Activated effector memory CD4-positive, alpha-beta T cell treated with Interleukin-2 at 50 U/mL for 16 hours (primary cell): ENCODE data around the gene AMOTL2.

Source experiments
- DNase-seq: peaks from one replicate; pipeline ENCODE4 v3.0.0-alpha.2; 2020

AMOTL2 gene

DNA sequence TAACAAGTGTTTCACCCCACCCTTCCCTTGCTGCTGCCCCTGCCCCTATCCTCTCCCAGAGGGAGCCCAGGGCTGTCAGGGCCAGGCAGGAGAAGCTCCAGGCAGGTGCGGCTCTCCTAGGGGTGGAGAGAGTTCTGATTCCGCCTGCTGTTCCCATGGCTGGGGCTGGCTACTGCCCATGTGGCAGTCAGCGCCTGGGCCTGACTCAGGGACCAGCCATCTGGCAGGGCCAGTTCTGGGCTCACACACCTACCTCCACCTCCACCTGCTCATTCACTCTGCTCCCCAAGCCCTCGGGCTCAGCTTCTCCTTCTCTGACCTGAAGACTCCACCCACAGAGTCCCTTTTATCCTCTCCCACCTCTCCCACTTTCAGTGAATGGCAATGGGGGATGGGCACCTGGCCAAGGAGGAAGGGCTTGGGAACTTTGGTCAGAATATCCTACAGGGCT is 23.4 kb downstream of the AMOTL2 start:
- DNase-seq: no peak

DNA sequence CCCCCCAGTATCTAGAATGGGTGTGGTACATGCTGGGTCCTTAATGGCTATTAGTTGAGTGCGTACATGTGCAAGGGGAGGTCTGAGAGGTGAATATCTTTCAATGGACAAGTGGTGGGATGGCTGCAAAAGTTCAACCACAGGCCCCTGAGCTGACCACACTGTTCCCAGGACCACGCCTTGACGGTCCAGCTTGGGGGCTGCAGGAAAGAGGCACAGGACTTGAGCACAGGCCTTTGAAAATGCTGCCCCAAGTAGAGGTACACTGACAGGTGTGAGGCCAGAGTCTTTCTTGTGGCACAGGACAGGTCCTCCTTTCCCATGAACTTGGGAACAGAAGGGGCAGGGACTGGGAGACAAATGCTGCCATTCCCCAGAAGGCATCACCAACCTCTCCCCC is 24.0 kb downstream of the AMOTL2 start:
- no peak for DNase-seq

DNA sequence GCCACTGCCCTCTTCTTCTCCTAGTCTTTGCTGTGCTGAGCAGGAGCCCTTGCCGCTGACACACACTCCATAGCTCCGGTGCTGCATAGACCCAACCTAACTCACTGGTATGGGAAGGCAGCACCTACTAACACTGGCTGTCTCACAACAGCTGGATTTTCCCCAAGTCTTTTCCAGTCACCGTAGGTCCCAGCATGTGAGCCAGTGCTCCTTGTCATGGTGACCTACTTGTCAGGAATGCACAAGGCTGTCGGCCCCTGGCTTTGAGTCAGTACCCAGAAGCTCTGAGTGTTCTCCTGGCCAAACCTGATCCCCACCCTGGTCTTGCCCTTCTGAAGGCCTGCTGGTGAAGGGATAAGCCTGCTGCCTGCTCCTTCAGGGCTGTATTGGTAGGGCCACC is 25.7 kb downstream of the AMOTL2 start:
- DNase-seq: no peak

DNA sequence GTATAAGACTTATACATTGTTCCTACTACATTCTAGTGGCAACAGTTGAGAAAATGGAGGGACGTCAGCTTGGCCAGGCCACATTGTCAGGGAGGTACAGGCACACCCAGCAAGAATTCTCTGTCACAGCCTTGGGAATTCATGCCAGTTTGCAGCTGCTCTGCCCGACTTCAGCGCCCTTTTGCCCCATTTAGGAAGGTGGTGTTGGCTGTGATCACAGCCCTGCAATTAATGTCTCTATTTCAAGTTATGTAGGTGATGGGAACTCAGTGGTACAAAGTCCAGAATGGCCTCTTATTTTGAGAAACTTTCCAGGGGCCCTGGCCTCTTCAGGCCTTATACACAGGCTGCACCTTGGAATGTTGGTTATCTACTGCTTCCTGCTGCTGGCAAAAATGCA is 26.7 kb downstream of the AMOTL2 start:
- no peak for DNase-seq

DNA sequence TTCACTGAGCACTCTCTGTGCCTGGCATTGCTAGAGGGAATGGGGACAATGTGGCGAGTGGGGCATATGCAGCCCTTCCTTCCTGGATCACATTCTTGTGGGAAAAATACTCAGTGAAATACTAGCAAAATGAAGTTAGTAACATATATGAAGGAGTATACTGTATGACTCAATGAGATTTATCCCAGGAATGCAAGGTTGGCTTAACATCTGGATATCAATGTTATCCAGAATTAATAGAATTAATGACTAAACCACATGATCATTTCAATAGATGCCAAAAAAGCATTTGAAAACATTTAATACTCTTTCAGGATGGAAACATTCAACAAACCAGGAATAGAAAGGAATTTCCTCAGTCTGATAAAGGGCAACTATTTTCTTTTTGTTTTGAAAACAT is 27.5 kb downstream of the AMOTL2 start:
- no peak for DNase-seq

DNA sequence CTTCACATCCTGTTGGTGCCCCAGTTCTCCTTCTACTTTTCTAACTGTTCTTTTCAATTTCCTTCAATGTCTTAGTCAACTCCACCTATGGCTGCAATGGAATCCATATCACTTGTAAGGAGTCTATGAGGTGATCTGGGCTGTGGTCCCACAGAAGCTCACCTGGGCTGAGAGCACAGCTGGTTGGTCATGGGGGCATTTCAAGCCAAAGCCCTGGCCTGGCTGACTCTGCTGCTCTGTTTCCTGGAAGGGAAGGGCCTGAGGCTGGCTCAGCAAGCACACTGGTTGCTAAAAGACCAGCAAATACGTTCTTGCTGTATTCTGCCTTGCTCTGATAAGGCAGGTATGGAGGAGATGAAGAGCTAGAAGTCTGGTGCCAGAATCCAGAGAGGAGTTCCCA is 29.0 kb downstream of the AMOTL2 start:
- no peak for DNase-seq

DNA sequence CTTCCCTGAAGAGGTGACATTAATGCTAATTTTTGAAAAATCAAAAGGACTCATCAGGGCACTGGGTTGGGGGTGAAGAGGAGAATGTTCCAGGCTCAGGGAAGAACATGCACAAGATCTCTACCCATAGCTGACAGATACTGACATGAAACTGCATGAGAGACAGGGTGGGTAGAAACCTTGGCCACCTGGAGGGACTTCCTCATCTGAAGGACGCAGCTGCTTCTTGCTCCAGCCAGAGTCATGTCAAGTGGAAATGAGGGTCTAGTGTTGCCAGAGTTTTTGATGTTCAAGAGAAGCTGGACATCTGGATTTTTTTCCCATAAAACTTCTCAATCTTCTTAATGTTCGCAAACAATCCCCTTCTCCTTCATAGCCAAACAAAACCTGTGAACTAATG is 29.7 kb downstream of the AMOTL2 start:
- no peak for DNase-seq

DNA sequence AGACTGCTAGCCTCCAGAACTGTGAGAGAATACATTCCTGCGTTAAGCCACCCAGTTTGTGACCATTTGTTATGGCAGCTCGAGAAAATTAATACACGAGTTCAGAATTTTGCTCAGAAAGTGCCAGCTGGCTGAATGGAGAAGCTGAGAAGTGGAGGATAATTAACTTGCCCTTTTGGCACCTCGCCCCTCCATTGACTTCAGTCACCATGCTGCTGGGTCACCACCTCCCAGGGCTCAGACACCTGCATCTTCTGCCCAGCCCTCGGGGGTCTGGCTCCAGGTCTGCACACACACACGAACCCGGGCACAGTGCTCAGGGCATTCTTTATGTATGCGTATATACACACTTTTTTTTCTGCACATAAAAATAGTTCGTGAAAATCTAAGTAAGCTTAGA is 32.0 kb downstream of the AMOTL2 start:
- no peak for DNase-seq

DNA sequence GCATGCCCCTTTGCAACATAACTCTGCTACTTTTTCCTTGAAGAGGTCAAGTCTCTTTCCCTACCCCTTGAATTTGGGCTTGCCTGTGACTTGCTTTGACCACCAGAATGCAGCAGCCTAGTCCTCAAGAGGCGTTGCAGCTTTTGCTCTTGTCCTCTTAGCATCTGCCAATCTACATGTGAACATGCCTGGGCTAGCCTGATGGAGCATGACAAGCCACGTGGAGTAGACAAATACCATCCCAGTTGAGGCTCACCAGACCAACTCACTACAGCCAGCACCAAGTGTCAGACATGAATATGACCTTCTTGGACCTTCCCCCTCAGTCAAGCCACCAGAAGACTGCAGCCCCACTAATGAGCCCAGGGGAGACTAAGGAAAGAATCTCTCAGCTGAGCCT is 32.9 kb downstream of the AMOTL2 start:
- DNase-seq: no peak

DNA sequence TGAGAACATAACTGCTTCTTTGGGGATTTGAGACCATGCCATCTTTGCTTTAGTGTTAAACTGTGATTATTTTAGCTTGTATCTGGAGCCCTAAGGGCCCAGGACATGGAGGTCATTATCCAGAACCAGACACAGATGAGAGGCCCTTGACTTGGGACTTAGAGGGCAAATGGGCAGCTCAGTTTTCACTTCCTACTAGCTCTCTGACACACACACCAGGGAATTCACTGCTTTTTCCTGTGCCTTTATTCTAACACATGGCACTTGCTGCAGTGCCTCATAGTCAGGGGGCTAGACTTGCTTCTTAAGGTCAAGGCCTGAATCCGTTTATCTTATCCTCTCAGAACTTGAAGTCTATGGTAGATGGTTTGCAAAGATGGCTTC is 33.3 kb downstream of the AMOTL2 start:
- DNase-seq: no peak

DNA sequence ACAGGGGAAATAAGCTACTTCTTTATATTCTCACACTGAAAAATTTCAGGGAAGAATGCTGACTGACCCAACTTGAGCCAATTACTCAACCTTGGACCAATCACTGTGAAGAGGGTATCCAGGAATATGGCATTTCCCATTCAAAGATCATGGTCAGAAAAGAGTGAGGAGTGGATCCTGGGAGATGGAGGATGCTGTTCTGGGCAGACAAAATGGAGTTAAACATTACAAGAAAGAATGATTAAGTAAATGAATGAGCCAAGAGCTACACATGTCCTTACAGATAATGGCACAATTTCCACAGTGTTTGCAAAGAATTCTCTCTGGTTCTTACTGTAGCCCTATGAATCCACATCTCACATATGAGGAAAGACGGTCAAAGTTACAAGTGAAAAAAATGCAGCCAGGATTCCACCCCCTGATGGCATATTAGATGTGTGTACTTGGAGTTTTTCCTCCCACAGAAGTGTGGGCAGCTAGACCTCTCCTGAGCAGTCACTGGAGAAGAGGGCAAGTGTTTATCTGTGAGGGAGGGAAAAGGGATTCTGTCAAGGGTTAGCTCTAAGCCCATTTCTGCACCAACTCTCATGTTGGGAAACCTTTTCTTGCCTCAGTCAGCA is 33.8 kb downstream of the AMOTL2 start:
- no peak for DNase-seq

DNA sequence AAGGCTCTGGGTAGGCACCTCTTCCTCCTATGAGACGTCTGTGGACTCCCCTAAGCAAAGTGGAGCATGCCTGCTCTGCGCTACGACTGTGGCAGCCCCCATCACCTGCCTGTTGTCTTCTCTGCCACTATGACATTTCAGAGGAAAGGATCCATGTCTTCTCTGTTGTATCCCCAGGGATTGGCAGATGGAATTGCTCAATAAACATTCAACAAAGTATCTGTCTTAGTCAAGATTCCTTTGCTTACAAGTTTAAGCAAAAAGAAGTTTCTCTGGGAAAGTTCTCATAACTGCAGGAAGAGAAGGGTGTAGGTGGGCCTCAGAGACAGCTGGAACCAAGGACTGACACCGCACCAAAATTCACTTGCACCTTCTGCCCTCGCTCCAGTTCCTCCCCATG is 34.3 kb downstream of the AMOTL2 start:
- DNase-seq: no peak

DNA sequence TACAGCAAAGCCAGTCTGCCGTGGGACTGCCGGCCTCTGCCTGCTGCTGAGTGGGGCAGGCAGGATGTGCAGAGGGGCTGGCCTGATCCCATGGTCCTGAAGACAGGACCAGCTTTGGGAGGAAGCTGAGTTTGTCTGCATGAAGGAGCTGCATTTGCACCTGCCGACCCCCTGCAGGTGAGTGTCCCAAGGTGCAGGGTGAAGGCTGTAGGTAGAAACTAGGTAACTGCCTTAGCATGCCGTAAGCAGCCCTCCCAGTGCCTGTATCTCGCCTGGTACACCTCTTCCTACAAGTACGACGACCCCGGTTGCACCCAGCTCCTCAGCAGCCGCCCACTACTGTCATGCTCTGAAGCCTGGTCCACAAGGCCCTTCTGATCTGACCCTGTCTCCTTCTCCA is 34.9 kb downstream of the AMOTL2 start:
- no peak for DNase-seq

DNA sequence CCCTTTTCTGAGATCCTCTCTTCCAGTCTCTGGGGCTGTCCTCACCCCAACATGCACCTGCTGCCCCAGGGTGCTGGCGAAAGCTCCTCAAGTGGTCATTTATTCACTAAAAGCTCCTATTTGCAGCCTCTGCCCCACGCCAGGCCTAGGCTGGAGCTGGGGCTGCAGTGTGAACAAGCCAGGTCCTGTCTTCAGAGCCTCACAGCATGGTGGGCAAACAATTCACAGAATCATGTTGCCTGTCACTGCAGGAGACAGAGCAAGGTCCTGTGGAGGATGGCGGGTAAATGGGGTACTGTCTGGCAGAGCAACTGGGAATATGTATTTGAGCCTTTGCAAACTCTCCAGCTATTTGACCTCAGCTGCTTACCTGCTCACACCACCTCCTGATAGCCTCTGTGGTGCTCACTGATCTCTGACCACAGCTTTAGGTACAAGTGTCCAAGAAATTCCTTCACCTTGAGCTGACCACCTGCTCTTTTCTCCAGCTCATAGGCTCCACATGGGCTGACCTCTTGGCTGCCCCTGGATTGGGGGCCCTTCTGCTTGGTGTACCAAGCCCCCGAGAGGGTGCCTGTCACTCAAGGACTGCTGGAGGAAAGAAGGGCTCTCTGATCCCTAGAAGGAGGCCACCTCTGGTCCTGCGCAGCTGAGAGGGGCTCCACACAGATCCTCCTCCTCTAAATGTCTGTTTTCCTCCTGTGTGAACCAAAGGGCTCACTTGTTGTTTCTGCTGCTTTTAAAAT is 35.6 kb downstream of the AMOTL2 start:
- DNase-seq: no peak

DNA sequence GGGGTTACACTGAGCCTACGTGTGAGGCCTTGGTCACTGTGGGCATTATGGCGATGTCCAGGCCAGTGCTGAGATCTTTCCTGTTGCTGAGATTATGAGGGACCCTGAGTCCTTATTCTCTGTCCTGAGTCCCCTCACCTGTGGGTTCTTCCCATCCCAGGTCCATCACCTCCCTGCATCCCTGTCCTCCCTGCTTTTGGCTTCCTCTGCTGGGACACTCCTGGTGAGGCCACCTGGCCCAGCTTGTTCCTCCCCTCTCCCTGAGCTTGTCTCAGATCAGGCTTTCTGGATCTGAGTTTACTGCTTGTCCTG is 36.1 kb downstream of the AMOTL2 start:
- no peak for DNase-seq

DNA sequence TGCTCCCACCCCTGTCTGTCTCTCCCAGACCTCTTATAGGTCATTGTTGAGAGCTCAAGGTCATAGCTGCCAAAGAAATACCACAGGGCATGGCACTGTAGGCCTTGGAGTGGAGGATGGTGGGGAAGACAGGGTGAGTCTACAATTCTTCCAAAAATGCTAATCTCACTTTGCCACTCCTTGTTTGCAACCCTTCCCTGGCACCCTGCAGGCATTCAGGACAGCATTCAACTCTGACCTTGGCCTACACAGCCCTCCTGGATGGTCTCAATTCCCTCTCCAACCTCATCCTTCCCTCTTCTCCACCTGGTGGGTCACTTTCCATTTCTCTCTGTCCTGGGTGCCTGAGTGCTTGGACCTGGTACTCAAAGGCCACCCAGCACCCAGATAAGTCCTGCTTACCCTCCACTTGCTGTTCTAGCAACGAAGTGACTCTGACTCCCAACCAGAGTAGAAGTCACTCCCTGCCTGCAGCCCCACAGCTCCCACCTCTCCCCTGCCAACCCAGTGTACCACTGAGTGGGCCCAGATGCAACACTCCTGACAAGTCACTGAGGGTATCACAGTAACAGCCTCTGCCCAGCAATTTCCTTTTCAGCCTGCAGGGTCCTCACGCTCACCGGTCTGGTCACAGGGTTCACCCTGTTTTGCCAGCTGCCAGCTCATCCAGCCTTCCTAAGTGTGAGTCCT is 36.6 kb downstream of the AMOTL2 start:
- no peak for DNase-seq

DNA sequence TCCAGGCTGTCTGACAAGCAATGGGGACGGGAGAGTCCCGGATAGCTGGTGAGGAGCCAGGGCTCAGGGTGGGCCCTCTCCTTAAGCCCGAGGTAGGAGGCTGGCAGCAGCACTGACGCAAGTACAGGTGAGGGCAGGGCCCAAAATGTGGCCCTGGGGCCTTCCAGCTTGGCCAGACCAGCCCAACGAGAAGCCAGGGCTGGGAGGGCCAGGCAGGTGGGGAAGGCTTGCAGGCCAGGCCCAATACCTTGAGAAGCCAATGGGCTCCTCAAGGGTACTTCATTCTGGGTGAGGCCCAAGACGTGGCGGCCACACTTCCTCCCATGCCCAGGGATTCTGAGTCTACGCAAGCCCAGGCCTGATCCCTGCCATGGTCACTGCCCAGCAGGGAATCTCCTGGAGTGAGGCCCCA is 37.2 kb downstream of the AMOTL2 start:
- DNase-seq: no peak

DNA sequence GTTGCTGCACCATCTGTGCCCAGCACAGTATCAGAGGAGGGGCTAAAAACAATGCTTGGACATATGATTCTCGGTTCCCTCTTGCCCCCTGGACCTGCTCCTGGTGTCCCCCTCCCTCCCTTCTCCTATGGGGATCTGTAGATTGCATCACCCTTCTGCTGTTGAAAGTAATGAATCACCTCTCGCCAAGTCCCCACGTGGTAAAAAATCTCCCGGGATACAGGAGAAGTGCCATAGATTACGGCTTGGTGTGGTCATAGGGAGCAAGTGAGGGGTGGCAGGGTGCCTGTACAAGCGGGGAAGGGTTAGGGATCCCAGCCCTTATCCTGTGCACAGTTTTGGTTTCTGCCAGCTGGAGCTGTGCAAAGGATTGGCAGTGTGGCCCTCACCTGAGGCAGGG is 37.7 kb downstream of the AMOTL2 start:
- no peak for DNase-seq

DNA sequence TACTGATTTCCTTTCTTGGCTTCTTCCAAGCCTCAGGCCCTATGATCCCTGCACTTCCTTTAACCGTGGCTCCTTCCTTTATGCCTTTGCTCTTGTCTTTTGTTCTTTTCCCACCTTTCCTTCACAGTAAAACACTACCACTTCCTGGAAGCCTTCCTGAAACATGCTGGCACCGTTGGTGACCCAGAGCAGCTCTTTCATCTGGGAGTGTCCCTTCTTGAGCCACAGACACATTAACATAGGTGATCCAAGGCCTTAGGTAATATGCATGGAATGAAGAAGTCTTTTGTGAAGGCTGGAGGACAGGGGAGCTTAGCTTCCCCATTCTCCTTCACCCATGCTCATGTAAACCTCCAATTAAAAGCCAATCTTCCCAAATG is 39.4 kb downstream of the AMOTL2 start:
- DNase-seq: no peak

DNA sequence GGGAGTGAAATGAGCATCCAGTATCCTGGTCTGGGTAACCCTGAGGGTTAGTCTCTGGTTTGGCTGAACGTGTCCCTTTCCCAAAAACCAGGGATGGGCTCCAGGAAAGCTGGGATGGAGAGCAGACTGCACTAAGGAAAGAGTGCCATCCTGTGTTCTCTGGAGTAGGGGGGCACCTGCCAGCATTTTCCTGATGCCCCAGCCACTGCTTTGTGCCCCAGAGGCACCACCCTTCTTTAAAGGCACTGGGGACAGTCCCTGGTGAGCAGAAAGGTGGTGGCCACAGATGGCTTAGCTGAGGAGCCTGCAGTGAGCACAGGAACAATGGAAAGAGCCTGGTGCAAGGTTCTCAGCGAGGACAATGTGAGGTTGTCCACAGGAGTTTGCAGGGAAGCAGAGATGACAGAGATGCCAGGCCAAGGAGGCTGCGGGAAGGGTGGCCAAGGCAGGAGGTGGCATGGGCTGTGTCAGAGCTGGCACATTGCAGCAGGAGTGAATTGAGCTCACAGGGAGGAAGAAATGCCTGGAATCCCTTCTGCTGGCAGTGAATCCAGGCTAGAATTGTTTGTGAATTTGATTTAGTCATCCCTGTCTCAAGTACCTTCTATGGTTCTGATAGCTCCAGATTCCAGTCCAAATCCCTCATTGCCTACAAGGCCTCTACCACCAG is 39.9 kb downstream of the AMOTL2 start:
- DNase-seq: no peak

DNA sequence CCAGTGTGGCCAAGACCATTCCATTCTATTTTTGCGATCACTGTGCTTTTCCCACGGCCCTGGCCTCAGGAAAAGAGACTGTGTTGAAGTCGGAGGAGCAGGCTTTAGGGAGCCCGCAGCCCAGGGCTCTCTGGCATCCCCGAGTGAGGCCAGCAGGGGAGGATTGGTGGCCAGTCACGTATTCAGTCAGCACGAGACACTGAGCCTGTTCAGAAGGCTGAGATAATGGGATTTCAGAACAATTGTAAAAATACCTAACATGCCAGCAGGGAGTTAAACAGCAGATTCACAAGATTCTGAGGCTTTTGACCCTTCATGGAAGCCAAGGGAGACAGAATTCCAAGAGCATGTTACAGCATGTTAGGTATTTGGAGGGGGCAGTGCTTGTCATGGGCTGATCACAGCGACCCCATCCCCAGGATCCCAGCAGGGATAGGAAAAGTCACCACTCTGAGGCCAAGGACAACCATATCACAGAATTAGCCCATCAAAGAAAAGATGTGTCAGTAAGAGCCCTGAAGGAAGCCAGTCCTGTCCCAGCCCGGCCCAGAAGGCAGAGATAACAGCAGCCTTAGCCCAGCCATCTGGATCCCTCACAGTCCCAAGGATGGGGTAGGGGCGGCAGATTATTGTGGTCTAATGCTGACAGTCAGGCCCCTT is 40.6 kb downstream of the AMOTL2 start:
- DNase-seq: no peak

DNA sequence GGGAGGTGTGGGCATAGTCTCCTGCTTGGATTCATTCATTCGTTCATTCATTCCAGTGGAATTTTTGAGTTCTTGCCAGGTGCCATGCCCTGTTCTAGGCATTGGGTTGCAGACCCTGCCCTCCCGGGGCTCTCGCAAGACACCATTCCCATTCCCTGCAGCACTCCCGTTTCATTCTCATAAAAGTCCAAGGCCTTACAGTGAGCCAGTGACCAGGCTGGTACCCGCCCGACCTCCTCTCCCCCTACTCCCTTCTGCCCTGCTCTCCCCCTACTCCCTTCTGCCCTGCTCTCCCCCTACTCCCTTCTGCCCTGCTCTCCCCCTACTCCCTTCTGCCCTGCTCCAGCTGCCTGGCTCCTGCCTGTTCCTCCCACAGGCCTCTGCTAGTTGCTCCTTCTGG is 41.9 kb downstream of the AMOTL2 start:
- no peak for DNase-seq

DNA sequence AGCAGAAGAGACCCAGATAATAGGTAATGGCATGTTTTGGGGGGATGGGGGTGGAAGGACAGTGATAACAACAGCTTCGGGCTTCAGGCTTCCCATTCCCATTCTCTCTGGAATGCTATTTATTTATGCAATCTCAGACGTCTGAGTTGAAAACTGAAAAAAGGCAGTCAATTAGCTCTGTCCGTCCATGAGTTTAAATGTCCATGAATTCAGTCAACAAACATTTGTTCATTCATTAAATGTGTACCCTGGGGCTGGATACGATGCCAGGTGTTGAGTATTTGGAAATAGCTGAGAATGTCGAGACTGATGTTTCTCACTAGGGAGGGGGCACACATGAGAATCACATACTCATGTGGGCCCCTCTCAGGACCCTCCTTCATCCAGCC is 42.4 kb downstream of the AMOTL2 start:
- no peak for DNase-seq
